AG20443 (cell line): Measurements from ENCODE around the gene PDE4D.

Source experiments
- DNase-seq: peaks from one replicate; pipeline ENCODE4 v3.0.0; 2012; ENCODE audit warnings: low spot score, mixed read lengths

PDE4D gene

GRCh38 chr5:59506285-59506877 is 387.1 kb downstream of the PDE4D start:
- DNase-seq, result no peak

- no peak for DNase-seq
Observed at GRCh38 chr5:59504043-59504442, 389.5 kb downstream of the PDE4D start.

- no peak for DNase-seq
Observed at GRCh38 chr5:59503220-59503619, 390.3 kb downstream of the PDE4D start.

GRCh38 chr5:59501316-59501715 is 392.2 kb downstream of the PDE4D start:
- DNase-seq, result no peak

- DNase-seq, result no peak
Observed at GRCh38 chr5:59500014-59500413, 393.5 kb downstream of the PDE4D start.

GRCh38 chr5:59497207-59497606 is 396.3 kb downstream of the PDE4D start:
- no peak for DNase-seq

- peak; percentile 46 for DNase-seq
Observed at GRCh38 chr5:59496524-59497134, 396.9 kb downstream of the PDE4D start.

- DNase-seq, result no peak
Observed at GRCh38 chr5:59491945-59492344, 401.6 kb downstream of the PDE4D start.

GRCh38 chr5:59489551-59489950 is 404.0 kb downstream of the PDE4D start:
- no peak for DNase-seq

- no peak for DNase-seq
Observed at GRCh38 chr5:59487772-59488729, 405.5 kb downstream of the PDE4D start.

GRCh38 chr5:59487068-59487686 is 406.3 kb downstream of the PDE4D start:
- no peak for DNase-seq

- DNase-seq, result no peak
Observed at GRCh38 chr5:59486508-59486907, 407.0 kb downstream of the PDE4D start.

- DNase-seq, result no peak
Observed at GRCh38 chr5:59485629-59486439, 407.7 kb downstream of the PDE4D start.

GRCh38 chr5:59485107-59485506 is 408.4 kb downstream of the PDE4D start:
- DNase-seq, result no peak

GRCh38 chr5:59484618-59485017 is 408.9 kb downstream of the PDE4D start:
- DNase-seq, result no peak

- no peak for DNase-seq
Observed at GRCh38 chr5:59483971-59484472, 409.5 kb downstream of the PDE4D start.

- no peak for DNase-seq
Observed at GRCh38 chr5:59479086-59479485, 414.4 kb downstream of the PDE4D start.

- DNase-seq, result no peak
Observed at GRCh38 chr5:59474324-59474723, 419.2 kb downstream of the PDE4D start.

GRCh38 chr5:59473611-59474010 is 419.9 kb downstream of the PDE4D start:
- DNase-seq, result no peak

- DNase-seq, result no peak
Observed at GRCh38 chr5:59471463-59471862, 422.1 kb downstream of the PDE4D start.

GRCh38 chr5:59467969-59468368 is 425.6 kb downstream of the PDE4D start:
- no peak for DNase-seq
